PFSK-1 (cell line): ENCODE measurements around the gene ECE1.

Source experiments
- FOXP2 ChIP-seq: optimal IDR thresholded peaks from 2 replicates; pipeline ENCODE3; 2011; ENCODE audit warnings: borderline replicate concordance, control low read depth, inconsistent platforms; ENCODE audit not compliant: insufficient read depth; ENCODE audit errors: extremely low read length, extremely low read depth
- POLR2AphosphoS5 ChIP-seq: IDR thresholded peaks from 2 replicates; pipeline ENCODE4 v1.6.1; 2012; ENCODE audit warnings: low read depth, mild to moderate bottlenecking, control low read depth, low read length, moderate library complexity
- SIN3A ChIP-seq: IDR thresholded peaks from 2 replicates; pipeline ENCODE4 v1.6.1; 2012; ENCODE audit warnings: mild to moderate bottlenecking, low read length, moderate library complexity, borderline replicate concordance; ENCODE audit not compliant: insufficient read depth
- TF ChIP-seq, protein P1 (sequence below), 2 experiments: IDR thresholded peaks; 2 replicates each; pipeline versions ENCODE4 v1.6.1 to v1.8.0; 2011 to 2012; ENCODE audit warnings: low read depth in 2 of 2, low read length in 2 of 2, control low read depth in 1 of 2, inconsistent platforms in 1 of 2, mild to moderate bottlenecking in 1 of 2, moderate library complexity in 1 of 2; ENCODE audit not compliant: insufficient read depth in 1 of 2

DNA sequence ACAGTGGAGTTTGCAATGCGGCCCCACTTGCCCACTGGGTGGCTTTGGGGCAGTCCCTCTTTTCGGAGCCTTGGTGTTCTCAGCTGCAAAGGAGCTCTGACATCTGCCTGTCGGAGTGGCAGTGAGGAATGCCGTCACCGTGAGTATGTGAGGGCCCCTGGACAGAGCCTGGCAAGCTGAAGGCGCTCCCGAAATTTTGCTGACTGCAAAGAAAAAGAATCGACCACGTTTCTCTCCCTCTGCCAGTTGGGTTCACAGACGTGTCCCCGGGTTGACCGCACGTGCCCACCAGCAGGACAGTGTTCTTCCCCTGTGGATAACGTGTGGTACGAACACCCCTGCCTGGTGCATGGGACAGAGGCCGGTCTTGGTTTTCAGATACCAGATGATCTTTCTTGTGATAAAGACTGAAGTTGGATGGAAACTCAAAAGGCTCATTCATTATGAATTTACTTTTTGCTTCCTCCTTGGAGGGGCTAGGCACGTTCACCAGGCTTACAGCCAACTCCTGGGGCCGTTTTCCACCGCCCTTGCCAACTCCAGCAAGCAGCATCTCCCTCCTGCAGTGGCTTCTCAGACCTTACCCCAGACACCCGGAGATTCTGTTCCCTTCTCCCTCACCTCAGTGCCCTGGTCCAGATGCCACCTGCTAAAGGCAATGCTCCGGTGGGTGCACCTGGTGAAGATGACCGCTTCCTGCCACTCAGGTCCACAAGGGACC lies 29.7 kb downstream of the ECE1 start:
- no peak for TF ChIP-seq POLR2AphosphoS5
- TF ChIP-seq, protein P1, sequence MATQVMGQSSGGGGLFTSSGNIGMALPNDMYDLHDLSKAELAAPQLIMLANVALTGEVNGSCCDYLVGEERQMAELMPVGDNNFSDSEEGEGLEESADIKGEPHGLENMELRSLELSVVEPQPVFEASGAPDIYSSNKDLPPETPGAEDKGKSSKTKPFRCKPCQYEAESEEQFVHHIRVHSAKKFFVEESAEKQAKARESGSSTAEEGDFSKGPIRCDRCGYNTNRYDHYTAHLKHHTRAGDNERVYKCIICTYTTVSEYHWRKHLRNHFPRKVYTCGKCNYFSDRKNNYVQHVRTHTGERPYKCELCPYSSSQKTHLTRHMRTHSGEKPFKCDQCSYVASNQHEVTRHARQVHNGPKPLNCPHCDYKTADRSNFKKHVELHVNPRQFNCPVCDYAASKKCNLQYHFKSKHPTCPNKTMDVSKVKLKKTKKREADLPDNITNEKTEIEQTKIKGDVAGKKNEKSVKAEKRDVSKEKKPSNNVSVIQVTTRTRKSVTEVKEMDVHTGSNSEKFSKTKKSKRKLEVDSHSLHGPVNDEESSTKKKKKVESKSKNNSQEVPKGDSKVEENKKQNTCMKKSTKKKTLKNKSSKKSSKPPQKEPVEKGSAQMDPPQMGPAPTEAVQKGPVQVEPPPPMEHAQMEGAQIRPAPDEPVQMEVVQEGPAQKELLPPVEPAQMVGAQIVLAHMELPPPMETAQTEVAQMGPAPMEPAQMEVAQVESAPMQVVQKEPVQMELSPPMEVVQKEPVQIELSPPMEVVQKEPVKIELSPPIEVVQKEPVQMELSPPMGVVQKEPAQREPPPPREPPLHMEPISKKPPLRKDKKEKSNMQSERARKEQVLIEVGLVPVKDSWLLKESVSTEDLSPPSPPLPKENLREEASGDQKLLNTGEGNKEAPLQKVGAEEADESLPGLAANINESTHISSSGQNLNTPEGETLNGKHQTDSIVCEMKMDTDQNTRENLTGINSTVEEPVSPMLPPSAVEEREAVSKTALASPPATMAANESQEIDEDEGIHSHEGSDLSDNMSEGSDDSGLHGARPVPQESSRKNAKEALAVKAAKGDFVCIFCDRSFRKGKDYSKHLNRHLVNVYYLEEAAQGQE (IDR thresholded peaks at IDR 0.05; ENCODE audit: insufficient read depth in 1 of 2, low read depth in 2 of 2, low read length in 2 of 2): no peak
- TF ChIP-seq SIN3A: no peak
- TF ChIP-seq FOXP2: no peak
